Pons (tissue), 1 donor: ENCODE measurements around the gene TTC6.

Experiments
- DNase-seq: peaks from one replicate; pipeline ENCODE4 v3.0.0-alpha.2; 2016; ENCODE audit warnings: low spot score

The TTC6 gene

DNA sequence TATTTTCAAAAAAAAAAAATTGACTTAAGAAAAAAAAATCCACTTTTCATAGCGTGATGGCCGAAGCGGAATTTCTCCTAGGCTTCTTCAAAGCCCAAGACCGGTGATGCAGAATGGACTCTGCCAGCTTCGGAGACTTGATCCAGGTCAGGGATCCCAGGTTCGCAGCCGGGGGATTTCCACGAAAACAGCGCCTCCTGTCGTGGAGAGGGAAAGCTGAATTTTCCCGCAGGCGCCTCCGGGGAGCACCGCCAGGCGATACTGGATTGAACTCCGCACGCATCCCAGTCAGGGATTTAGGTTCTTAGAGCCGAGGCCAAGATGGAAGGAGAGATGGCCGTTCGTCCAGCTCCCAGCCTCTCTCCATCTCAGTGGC is 2.1 kb downstream of the TTC6 start:
- DNase-seq: no peak

DNA sequence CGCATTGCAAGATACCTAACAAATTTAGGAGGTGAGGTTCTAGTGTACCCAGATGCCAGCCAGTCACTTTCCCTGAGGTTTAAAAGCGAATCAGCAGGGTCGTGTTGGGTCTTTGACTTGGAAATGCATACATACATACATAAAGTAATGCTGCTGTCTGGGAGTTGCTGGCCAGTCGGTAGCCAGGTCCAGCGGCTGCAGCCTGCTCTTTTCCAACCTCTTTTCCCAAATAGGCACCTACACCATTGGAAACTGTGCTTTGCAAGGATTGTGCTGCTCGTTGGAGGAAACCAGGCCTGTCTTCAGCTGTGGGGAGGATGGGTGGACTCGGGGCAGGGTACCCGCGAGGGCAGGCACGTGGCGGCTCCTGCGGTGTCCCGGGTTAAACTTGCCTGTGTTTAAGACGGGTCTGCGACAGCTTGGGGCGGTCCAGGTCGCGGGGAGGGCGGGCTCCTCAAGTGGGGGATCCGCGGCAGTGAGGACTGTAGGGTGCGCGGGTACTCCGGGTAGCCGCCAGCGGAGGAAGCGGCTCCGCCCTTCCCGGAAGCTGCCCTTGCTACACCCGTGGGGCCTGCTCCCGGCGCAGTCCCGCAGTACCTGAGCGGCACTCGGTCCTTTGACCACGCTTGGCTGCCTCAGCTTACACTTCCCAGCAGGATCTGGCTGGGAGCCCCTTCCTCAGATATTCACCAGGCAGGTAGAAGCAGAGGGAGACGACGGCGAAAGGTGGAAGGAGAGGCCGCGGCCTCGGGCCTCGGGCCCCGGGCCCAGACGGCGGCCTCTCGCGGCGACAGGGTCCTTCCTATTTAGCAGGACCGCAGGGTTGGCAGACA is 2.7 kb downstream of the TTC6 start:
- no peak for DNase-seq

DNA sequence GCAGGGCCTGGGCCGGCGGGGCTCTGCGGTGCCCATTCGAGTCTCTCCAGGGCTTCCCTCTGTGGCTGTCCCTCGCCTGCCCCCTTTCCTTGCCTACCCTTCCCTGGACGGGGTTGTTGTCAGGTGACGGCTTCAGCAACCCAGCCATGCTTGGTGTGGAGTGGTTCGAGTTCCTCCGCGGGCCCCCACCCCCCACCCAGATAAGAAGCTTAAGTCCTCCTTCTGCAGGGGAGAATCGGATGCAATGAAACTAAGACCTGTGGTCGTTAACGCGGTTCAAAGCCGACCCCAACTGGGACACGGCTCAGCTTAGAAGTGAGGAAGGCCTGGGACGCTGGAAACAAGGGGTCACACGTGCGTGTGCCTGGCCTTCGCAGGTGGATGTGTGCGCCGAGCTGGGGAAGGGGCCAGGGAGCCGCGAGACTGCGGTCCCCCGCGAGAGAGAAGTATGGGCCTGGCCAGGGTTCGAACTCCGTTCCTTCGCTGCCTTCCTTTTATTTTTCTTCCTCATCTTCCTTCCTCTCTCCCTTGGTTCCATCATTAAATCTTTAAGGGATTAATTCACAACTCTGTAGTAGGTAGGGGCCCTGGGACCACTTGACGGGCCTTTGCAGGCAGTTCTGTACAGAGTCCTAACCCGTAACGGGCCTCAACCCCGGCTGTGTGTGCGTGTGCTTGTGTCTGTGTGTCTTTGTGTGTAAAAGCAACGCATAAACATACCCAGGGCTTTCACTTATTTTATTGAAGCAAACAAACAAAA is 3.5 kb downstream of the TTC6 start:
- DNase-seq: no peak

DNA sequence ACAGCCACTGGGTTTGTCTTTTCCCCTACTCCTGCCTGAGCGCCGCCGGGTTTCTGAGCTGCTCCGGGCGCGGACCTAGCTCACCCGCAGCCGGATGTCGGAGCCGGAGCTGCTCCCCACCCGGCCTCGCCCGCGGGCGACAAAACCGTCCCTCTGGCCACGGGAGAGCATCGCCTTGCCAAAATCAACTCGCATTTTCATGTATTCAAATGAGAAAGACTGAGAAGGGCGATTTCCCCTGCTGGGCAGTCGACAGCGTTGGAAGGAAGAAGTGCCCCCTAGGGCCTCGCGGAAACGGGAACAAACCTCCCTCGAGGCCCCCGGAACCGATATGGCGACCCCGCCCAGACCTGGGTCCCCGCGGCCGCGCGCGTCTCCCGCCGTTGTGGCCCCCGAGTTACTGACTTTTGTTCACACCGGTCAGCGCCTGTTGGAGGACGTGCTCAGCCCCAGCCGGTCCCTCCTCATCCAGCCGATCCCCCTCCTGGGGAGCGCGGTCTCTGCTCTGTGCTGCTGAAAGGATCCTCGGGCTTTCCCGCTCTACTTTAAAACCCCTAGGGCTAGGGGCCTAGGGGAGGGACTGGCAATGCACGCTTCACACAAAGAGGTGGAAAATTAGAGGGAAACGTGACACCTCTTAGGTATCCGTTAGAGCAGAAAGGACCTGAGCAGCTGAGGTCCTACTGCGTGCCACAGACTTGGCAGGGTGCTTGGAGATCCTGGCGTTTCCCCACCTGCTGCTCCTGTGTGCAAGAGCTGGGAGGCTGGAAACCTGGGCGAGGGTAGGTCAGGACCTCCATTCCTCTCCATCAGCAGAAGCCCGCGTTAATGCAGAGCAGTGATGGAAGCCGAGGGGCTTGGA is 4.3 kb downstream of the TTC6 start:
- no peak for DNase-seq

DNA sequence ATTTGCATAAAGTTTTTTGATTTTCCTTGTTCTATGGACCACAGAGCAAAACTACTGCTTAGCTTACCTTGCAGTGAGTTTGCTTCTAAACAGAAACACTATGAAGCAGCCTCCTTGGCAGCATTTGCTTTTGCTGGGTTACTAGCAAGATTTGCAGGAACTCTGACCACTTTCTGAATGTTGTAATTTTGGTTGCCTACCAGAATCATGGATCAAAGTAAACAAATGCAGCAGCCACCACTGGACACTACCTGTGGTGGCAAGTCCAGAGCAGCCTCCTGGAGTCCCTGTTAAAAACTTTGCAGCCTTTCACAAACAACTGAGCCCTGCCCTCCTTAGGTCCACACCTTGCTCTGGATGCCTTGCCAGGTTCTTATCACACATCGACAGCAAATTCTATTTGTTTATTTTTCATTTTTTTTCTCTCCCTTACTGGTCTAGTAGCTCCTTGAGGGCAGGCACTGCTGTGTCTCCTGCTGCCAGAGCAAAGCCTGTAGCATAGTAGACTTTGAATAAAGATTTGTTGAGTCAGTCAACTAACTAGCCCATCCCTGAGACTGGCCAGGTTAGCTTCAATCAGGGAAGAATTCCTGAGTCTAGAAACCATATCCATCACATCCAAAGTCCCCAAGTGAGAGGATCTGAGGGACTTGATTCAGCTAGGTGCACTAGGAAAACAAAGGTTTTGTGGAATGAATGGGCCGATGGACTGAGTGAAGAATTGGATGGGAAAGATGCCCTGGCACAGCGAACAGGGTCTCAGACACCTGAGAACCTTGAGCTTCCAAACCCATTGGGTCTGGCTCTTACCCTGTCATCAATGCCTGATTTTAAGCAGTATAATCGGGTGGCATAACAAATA is 5.7 kb downstream of the TTC6 start:
- no peak for DNase-seq

DNA sequence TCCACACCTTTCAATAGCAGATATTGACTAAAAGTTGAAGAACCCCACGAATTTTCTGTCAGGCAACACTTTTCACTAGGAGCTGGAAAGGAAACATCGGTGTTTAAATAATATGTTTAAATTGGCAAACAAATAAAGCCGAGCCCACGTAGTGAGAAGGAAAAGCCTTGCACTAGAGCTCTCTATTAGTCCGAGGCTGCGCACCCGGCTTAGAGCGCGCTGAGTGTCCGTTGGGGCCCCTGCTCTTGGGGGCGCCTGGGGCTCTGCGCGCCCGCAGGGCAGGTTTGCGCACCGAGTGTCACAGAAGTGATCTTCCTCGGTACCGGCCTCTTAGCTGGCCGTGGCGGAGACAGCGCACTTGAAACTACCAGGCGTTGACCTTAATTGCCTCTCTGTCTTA is 6.4 kb downstream of the TTC6 start:
- DNase-seq: no peak

DNA sequence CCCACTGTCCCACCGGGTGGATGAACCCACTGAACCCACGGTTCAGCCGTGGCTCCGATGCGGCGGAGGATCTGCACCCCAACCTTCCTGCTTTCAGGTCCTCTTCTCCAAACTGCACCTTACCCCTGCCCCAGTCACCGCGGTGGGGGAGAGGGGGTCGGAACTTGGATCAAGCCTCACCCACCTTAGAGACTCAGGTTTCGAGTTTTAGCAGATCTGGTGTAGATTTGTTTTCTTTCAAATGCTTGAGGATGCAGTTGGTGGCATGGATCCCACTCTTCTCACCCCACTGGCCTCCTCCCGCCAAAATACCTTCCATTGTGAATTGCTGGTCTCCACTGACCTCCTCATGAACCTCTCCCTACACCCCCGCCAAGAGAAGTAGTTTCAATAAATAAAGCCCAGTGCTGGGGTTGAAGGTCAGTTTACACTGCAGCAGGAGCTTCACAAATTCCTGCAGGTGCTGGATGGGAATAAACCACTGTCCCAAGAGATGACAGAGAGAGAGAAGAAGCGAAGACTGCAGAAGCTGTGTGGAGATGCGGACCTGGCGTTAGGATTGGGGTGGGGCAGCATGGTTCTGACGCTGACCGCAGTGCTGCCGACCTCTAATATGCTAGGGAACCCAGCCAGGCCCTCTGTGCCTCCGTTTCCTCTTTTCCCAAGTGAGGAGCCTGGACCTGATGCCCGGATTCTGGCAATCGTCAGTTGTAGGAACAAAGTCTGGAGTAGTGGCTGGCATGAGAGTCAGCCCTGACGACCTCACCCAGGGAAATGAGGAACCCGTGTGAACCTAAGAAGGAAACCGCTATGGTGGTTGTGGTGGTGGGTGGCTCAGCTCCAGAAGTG is 7.4 kb downstream of the TTC6 start:
- no peak for DNase-seq

DNA sequence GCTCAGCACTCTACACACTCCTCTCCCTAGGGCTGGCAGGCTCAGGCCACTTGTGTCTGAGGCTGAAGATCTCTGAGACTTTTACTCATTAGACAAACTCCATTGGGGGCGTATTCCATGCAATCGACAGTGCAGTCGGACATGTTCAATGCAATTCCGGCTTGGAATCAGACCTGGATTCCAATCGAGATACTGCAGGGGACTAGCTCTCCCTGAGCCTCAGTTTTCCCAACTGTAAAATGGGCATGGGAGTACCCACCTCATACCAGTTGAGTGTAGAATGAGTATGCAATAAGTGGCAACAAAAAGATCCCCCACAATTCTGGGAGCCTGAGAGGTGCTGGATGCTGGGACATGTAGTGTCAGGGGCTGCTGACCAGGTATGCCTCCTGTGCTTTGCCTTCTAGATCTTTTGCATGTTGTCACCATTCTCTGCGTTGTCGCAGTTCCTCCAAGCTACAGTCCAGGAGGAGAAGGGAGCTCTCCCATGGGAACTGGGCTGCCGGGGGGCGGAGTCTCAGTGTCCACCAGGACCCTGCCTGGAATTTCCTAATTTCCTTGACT is 8.3 kb downstream of the TTC6 start:
- no peak for DNase-seq

DNA sequence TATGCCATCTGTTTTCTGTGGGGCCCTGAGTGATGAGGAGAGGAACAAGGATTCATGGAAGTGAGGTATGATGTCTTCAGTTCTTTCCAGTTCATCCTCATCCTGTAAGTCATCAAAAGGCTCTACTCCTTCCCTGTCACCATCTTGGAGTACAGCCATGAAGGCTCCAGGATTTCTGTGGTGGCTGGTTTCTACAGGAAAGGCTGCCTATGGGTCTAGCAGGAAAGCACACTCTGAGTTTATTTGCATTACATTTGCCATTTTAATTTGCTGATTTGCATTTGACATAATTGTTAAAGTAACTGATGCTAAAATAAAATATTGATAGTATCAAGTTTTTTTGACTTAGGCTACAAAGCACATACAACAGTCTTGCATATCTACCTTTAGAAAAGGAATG is 11.2 kb downstream of the TTC6 start:
- no peak for DNase-seq

DNA sequence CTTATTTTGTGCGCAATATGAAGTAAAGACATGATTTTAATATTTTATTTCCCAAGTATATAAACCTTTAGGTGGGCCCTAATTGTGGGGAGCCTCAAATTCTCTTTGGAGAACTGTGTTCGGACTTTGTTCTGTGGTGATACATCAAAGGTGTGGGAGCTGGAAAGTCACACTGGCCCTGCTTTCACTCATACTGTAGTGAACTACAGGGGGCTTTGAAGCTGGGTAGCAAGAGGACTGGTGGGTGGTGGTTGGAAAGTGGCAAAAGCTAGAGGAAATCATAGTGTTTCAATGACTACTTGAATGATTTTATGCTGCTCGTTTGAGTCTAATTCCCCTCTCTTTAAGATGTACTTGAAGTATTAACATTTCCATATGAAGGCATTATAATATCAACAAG is 13.2 kb downstream of the TTC6 start:
- no peak for DNase-seq

DNA sequence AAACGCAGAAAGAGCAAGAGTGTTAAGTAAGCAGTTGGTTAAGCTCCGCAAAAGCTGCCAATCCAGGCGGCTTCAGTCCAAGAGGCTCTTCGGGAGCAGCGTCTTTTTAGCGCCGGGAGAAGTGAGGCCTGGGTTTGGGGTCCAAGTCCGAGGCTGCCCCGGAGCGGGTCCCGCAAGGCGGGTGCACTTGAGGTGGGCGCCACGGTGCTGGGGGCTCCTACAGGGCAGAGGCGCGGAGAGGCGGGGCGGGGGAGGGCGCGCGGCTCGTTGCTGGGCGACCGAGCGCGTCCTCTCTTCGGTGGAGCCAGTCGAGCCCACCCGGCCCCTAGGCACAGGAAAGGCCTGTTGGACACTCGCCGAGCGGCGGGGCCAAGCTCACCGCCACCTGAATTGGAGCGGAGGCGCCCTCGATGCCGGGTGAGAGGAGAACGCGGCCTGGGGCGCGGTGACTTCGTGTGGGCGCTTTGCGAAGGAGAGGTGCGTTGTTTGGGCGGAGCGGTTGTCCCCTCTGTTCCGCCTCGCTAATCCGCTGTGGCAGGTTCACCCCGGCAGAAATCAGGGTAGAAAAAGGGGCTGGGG is 15.6 kb downstream of the TTC6 start:
- DNase-seq: no peak

DNA sequence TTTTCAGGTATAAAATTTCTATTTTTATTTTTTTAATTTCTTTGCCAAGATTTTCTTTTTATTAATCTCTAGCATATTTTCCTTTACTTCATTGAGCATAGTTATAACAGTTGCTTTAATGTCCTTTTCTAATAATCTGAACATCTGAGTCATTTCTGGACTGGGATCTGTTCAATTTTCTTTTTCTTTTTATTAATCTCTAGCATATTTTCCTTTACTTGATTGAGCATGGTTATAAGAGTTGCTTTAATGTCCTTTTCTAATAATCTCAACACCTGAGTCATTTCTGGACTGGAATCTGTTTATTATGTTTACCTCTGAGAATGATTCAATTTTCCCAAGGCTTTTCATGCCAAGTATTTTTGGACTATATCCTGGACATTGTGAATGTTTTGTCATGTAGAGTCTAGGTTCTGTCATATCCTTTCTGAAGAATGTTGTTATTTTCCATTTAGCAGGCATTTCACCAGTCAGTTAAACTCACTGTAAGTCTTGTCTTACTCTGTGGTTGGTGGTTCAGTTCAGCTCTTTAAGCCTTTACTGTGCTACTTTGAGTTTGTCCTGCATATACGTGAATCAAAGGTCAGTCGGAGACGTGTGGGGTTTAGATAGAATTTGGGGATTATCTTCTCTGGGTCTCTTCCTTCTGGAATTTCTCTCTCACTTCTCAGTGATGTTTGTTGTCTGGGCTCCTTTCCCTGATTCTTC is 20.3 kb downstream of the TTC6 start:
- DNase-seq: no peak

DNA sequence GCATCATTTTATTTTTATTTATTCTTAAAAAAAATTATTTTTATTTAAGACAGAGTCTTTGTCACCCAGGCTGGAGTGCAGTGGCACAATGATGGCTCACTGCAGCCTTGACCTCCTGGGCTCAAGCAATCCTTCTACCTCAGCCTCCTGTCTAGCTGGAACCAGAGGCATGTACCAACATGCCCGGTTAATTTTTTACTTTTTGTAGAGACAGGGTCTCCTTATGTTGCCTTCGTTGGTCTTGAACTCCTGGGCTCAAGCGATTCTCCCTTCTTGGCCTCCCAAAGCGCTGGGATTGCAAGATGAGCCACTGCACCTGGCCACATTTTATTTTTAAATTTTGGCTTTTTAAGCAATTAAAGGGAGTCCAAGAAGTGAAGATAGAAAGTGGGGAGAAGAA is 21.4 kb downstream of the TTC6 start:
- no peak for DNase-seq

DNA sequence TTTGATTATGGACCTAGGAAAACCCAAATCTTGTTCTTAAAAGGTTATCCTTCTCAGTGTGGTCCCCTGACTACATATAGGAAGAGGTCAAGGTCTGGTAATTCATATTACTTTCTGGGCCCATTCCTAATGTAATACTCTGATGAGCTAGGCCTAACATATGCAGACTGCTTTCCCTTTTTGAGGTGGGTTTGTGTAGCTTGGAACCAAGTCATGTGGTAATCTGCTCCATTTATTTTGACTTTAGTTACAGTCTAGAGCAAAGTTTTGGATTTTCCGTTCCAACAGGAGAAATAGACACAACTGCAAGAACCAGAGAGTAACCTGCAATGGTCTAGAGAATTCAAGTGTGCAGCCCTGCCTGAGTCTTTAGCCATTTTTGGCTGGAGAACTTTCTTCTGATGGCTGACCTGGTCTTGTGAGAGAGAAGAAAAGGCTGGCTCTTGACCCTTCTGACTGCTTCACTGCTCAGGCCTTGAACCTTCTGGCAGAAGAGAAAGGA is 22.5 kb downstream of the TTC6 start:
- no peak for DNase-seq

DNA sequence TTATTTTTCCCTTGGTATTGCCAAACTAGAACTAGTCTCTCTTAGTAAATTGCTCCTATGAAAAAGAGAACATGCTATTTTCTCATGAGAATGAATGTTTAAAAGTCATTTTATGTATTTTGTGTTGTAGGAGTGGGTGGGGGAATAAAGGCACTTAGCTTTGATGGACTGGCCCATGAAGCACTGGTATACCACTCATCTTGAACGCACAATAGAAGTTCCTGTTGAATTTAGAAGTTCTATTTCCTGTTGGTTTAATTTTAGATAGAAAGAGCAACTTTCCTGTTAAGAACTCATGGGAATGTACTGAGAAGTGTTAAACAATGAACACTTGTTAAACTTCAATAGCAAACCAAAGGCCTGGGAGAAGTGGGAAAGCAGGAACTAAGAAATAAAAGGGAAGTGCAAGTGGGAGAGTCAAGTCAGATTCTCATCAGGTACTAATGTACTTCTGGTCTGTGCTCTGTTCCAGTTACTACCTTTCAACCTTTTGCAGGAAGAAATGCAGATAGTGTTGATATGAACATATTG is 23.1 kb downstream of the TTC6 start:
- no peak for DNase-seq

DNA sequence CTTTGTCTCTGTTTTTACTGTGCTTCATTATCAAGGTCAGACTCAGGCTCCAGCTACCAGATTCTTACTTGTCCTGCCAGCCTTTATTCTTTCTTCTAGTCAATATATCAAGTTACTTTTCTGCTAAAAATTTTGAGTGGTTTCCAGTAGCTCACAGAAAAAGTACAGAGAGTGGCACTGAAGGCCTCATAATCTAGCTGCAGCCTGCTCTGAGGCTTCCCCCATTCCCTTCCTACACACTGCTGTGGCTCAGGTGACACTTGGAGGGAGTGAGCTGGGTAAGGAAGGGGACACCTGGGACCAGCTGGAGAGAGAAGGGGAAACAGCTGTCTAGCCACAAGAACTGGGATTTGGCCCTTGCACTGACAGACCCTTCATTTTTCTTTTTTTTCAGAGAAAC is 25.4 kb downstream of the TTC6 start:
- no peak for DNase-seq

DNA sequence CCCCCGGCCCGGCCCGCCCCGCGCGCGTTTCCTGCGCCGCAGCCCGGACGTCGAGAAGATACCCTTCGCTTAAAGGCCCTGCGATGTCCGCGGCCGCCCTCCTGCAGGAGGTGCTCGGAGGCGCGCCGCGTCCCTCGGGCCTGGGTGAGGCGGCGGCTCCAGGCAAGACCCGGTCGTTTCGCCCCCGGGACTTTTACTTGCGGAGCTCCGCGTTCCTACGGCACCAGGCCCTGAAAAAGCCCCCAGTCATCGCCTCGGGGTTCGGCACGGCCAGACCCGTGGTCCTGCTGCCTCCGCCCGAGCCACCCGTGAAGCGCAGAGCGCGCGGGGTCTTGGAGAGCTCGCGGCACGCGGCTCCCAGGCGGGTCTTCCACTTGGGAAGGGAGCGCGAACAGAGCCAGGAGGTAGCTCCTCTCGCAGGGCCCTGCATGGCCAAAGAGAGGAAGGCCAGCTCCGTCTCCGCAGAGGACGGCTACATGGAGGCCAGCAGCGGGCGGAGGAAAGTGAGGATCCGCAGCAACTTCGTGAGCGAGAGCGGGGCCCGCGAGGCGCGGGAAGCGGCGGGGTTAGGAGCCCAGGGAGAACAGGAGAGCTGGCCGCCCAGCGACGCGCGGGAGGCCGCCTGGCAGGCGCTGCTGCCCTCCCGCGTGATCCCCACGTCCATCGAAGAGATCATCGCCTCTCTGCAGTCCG is 26.9 kb downstream of the TTC6 start:
- no peak for DNase-seq

DNA sequence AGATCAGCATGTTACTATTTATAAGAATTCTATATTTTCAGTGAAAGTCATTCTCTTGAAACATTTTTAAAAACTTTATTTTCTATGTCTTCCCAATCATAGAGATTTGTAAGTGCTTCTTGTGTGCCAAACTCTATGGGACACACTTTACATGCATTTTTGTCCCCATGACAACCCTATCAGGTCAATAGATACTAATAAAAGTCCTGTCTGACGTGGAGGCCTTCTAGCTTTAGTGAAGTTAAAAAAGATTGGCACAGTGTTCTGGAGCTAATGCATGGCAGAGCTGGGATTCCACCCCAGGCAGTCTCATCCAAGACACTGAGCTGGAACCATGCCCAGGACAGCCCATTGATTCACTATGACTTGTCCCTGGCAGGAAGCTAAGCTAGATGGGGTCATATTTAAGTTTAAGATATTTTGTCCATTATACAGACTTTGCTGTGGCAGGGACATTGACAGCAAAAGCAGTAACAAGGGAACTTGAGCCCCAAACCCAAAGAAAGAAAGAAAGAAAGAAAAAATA is 28.1 kb downstream of the TTC6 start:
- DNase-seq: no peak
